IMR-90 (cell line): Measurements from ENCODE around the gene LIN52. TPM values are rescaled to one million over a fixed set of nuclear protein-coding genes. Genes with fewer than 3 reads are reported as not detected.

Source experiments
- ATAC-seq: fragments of 200-7000 bp; cut with Tn5 transposase; 2 replicates; pipeline ENCODE4 v1.9.1; 2020; ENCODE audit warnings: low read depth, mild to moderate bottlenecking, moderate library complexity
- BruUV-seq: library from RNA; stranded (reverse); fragments of 400-500 nt; replicated peaks from 2 replicates; lab custom pipeline; 2021; lab: Mats Ljungman, UMichigan
- CTCF ChIA-PET: fragments of 300-600 bp; formaldehyde crosslinking; extraction: SDS; loops from one replicate; lab custom pipeline; 2021; ENCODE audit warnings: antibody characterized with exemption; lab: Yijun Ruan, JAX
- POLR2A ChIA-PET: fragments of 300-600 bp; sonication (Branson Sonifier 250); formaldehyde crosslinking; loops from one replicate; lab custom pipeline; 2022; ENCODE audit warnings: antibody characterized with exemption; ENCODE audit not compliant: unreplicated experiment; lab: Charles Lee
- DNase-seq: peaks from one replicate; pipeline ENCODE4 v3.0.0; 2013
- H2AFZ ChIP-seq: replicated peaks from 2 replicates; pipeline ENCODE3; 2013; ENCODE audit warnings: low read length, mild to moderate bottlenecking; ENCODE audit not compliant: poor library complexity
- H2AK5ac ChIP-seq: 2 replicates; pipeline ENCODE4 v1.6.1; 2013; ENCODE audit warnings: low read depth, low read length, inconsistent platforms
- H2AK9ac ChIP-seq: replicated peaks from 2 replicates; pipeline ENCODE3; 2013; ENCODE audit warnings: mild to moderate bottlenecking, low read depth, low read length, moderate library complexity; ENCODE audit not compliant: poor library complexity
- H2BK120ac ChIP-seq: 2 replicates; pipeline ENCODE4 v1.6.1; 2013; ENCODE audit warnings: low read depth, low read length, inconsistent platforms
- H2BK15ac ChIP-seq: 3 replicates; pipeline ENCODE4 v1.6.1; 2013; ENCODE audit warnings: low read depth, low read length, inconsistent platforms
- H2BK20ac ChIP-seq: 2 replicates; pipeline ENCODE4 v1.6.1; 2013; ENCODE audit warnings: low read depth, mild to moderate bottlenecking, inconsistent platforms, low read length, moderate library complexity
- H2BK5ac ChIP-seq: 2 replicates; pipeline ENCODE4 v1.6.1; 2013; ENCODE audit warnings: mild to moderate bottlenecking, low read depth, low read length, inconsistent platforms; ENCODE audit not compliant: poor library complexity, severe bottlenecking
- H3K14ac ChIP-seq: replicated peaks from 2 replicates; pipeline ENCODE4 v1.6.1; 2013; ENCODE audit warnings: low read depth, low read length, inconsistent platforms
- H3K18ac ChIP-seq: 2 replicates; pipeline ENCODE4 v1.6.1; 2013; ENCODE audit warnings: low read depth, low read length, control low read depth
- H3K23ac ChIP-seq: 2 replicates; pipeline ENCODE4 v1.6.1; 2013; ENCODE audit warnings: low read depth, low read length, inconsistent platforms
- H3K27ac ChIP-seq: 2 replicates; pipeline ENCODE4 v1.5.1; 2013; ENCODE audit warnings: mild to moderate bottlenecking, control low read depth, low read length; ENCODE audit not compliant: insufficient read depth
- H3K27me3 ChIP-seq: 2 replicates; pipeline ENCODE4 v1.6.1; 2013; ENCODE audit warnings: low read length; ENCODE audit not compliant: control insufficient read depth, insufficient read depth
- H3K36me3 ChIP-seq: 2 replicates; pipeline ENCODE4 v1.6.1; 2013; ENCODE audit warnings: low read length, mixed read lengths; ENCODE audit not compliant: control insufficient read depth, insufficient read depth
- H3K4ac ChIP-seq: 2 replicates; pipeline ENCODE4 v1.6.1; 2013; ENCODE audit warnings: low read depth, low read length, inconsistent platforms
- H3K4me1 ChIP-seq: 2 replicates; pipeline ENCODE4 v1.6.1; 2013; ENCODE audit warnings: low read length, mixed read lengths; ENCODE audit not compliant: control insufficient read depth, insufficient read depth
- H3K4me2 ChIP-seq: 2 replicates; pipeline ENCODE4 v1.6.1; 2013; ENCODE audit warnings: low read depth, mild to moderate bottlenecking, control low read depth, low read length, moderate library complexity
- H3K4me3 ChIP-seq: 2 replicates; pipeline ENCODE4 v1.5.1; 2013; ENCODE audit warnings: low read depth, mild to moderate bottlenecking, control low read depth, low read length, moderate library complexity; ENCODE audit not compliant: insufficient read depth
- H3K56ac ChIP-seq: 2 replicates; pipeline ENCODE4 v1.6.1; 2013; ENCODE audit warnings: low read length, inconsistent platforms; ENCODE audit not compliant: insufficient read depth; ENCODE audit errors: extremely low read depth
- H3K79me1 ChIP-seq, 2 experiments: 2 replicates each; pipeline ENCODE4 v1.6.1; 2013; ENCODE audit warnings: low read length in 2 of 2, inconsistent platforms in 1 of 2, low read depth in 1 of 2
- H3K9ac ChIP-seq: 2 replicates; pipeline ENCODE4 v1.6.1; 2013; ENCODE audit warnings: low read depth, low read length, control low read depth
- H3K9me1 ChIP-seq: 2 replicates; pipeline ENCODE4 v1.6.1; 2013; ENCODE audit warnings: low read length, inconsistent platforms; ENCODE audit not compliant: insufficient read depth
- H3K9me3 ChIP-seq: 2 replicates; pipeline ENCODE4 v1.6.1; 2013; ENCODE audit warnings: low read length; ENCODE audit not compliant: control insufficient read depth, insufficient read depth
- H4K20me1 ChIP-seq: 2 replicates; pipeline ENCODE4 v1.6.1; 2013; ENCODE audit warnings: low read length, inconsistent platforms; ENCODE audit not compliant: insufficient read depth
- H4K5ac ChIP-seq: 2 replicates; pipeline ENCODE4 v1.6.1; 2013; ENCODE audit warnings: mild to moderate bottlenecking, low read depth, low read length, control low read depth
- H4K8ac ChIP-seq, 2 experiments: 2 replicates each; pipeline ENCODE4 v1.6.1; 2013; ENCODE audit warnings: low read depth in 2 of 2, low read length in 2 of 2, control low read depth in 1 of 2, inconsistent platforms in 1 of 2
- H4K91ac ChIP-seq: 2 replicates; pipeline ENCODE4 v1.6.1; 2013; ENCODE audit warnings: low read depth, low read length, inconsistent platforms; ENCODE audit not compliant: insufficient read depth
- CTCF ChIP-seq: conservative IDR thresholded peaks from 2 replicates; pipeline ENCODE4 v1.5.1; 2012; ENCODE audit warnings: mild to moderate bottlenecking, low read depth, low read length, improper control_type of control experiment
- ELK1 ChIP-seq: fragments of 150-350 bp; IDR thresholded peaks from 2 replicates; pipeline ENCODE4 v1.6.1; 2016; ENCODE audit warnings: low read depth, mild to moderate bottlenecking, low read length, moderate library complexity, borderline replicate concordance
- NFE2L2 ChIP-seq: fragments of 150-350 bp; IDR thresholded peaks from 2 replicates; pipeline ENCODE4 v1.6.1; 2016; ENCODE audit warnings: low read depth, mild to moderate bottlenecking, low read length
- POLR2A ChIP-seq: IDR thresholded peaks from 2 replicates; pipeline ENCODE4 v1.6.1; 2012; ENCODE audit warnings: mild to moderate bottlenecking, low read depth, low read length
- WGBS, 2 experiments: methylation state at CpG; one replicate each; pipeline versions ENCODE4 v1.1.5 to v1.1.7; 2013; ENCODE audit warnings: missing lambda C conversion rate in 2 of 2; ENCODE audit not compliant: insufficient read length in 1 of 2; ENCODE audit errors: extremely low coverage in 2 of 2; 5-methylcytosine and 5-hydroxymethylcytosine counted together
- dilution Hi-C: fragments of 300-500 bp; cut with HindIII; formaldehyde crosslinking; loops from one replicate; pipeline ENCODE4 v1.14.3; 2018; ENCODE audit warnings: low sequenced_read_pairs; ENCODE audit not compliant: unreplicated experiment
- in situ Hi-C: fragments of 300-500 bp; cut with MboI; formaldehyde crosslinking; loops from 3 replicates; pipeline ENCODE4 v1.14.3; 2019; ENCODE audit warnings: low sequenced_read_pairs, inconsistent platforms, mixed read lengths
- intact Hi-C: fragments of 100-400 bp; cut with micrococcal nuclease; formaldehyde crosslinking; loops from 2 replicates; pipeline ENCODE4 v1.10.0; 2022
- polyA plus RNA-seq, 3 experiments: library from polyadenylated mRNA; depleted of rRNA; stranded (reverse); fragments of >200 nt; gene quantifications; 2 replicates each; pipeline ENCODE4 v1.2.3, GENCODE V29; 2012; ENCODE audit warnings: low replicate concordance in 1 of 3
- total RNA-seq: library from RNA; depleted of rRNA; stranded (reverse); fragments of >200 nt; gene quantifications from 2 replicates; pipeline ENCODE4 v1.2.3, GENCODE V29; 2012

LIN52 gene
- total and polyA plus RNA-seq, 2 of the 4 experiments (the other 2 are of a cell fraction), result 6.1 to 11.5 TPM

- TF ChIP-seq NFE2L2, result no peak
- no peak for TF ChIP-seq CTCF
- TF ChIP-seq POLR2A, result no peak
- no peak for TF ChIP-seq ELK1
- H3K18ac ChIP-seq, result no peak overlapping the region
- WGBS, 2 experiments, result no CpG with 5 or more reads among the region's 3 CpGs
- no peaks in the 10 kb centered on the region for H3K9me1 ChIP-seq
- H3K79me1 ChIP-seq, result no peaks in the 10 kb centered on the region
- H2BK5ac ChIP-seq, result no peak overlapping the region
- no peaks in the 10 kb centered on the region for H3K9me3 ChIP-seq
- BruUV-seq, result no TSS peak
- no peaks in the 10 kb centered on the region for H3K4me1 ChIP-seq
- ATAC-seq (no peak), DNase-seq (no peak)
- no peak overlapping the region for H3K9ac ChIP-seq
- H2BK15ac ChIP-seq, result no peak overlapping the region
- no peak overlapping the region for H3K14ac ChIP-seq
- H4K5ac ChIP-seq, result no peak overlapping the region
- no peak overlapping the region for H2BK120ac ChIP-seq
- in situ Hi-C loops (no loop called here), dilution Hi-C loops (no loop called here), intact Hi-C loops (no loop called here)
- CTCF ChIA-PET, result no interaction called here
- H4K91ac ChIP-seq, result no peak overlapping the region
- no peak overlapping the region for H4K8ac ChIP-seq
- no peak overlapping the region for H2AK5ac ChIP-seq
- H3K56ac ChIP-seq, result no peak overlapping the region
- H3K27me3 ChIP-seq, result no peaks in the 10 kb centered on the region
- H3K4me2 ChIP-seq, result no peak overlapping the region
- POLR2A ChIA-PET, result no interaction called here
- no peak overlapping the region for H3K4ac ChIP-seq
- no peak overlapping the region for H3K4me3 ChIP-seq
- H2AFZ ChIP-seq, result no peak overlapping the region
- H4K20me1 ChIP-seq, result no peaks in the 10 kb centered on the region
- no peak overlapping the region for H3K23ac ChIP-seq
- no peaks in the 10 kb centered on the region for H3K36me3 ChIP-seq
- H2AK9ac ChIP-seq, result no peak overlapping the region
- no peak overlapping the region for H3K27ac ChIP-seq
- H2BK20ac ChIP-seq, result no peak overlapping the region
These were observed 95.1 kb downstream of the LIN52 start for GRCh38 chr14:74179856-74180255.
